A673 (cell line): Measurements from ENCODE around the gene ANTXRL.

ENCODE experiments used
- CTCF ChIP-seq: fragments of 300-800, 200-600 bp; sonication (generic); conservative IDR thresholded peaks from 2 replicates; pipeline ENCODE4 v1.5.1; 2017; ENCODE audit warnings: low read depth, mild to moderate bottlenecking, antibody characterized with exemption, low read length, moderate library complexity, mixed read lengths
- EZH2 ChIP-seq: fragments of 200-600 bp; sonication (generic); IDR thresholded peaks from 2 replicates; pipeline ENCODE4 v1.6.1; 2017; ENCODE audit warnings: borderline replicate concordance, low read depth, mild to moderate bottlenecking, mixed read lengths, antibody characterized with exemption, low read length; ENCODE audit not compliant: poor library complexity, severe bottlenecking

- no peak for TF ChIP-seq CTCF
- no peak for TF ChIP-seq EZH2
Observed at GRCh38 chr10:46293832-46294640, 7.2 kb downstream of the ANTXRL start.
